SKM-1 (cell line): Measurements from ENCODE around the gene CCL2.

Experiments used
- DNase-seq: peaks from one replicate; lab custom pipeline; 2025; ENCODE audit not compliant: unreplicated experiment; lab: John Stamatoyannopoulos, UW

The CCL2 gene

DNA sequence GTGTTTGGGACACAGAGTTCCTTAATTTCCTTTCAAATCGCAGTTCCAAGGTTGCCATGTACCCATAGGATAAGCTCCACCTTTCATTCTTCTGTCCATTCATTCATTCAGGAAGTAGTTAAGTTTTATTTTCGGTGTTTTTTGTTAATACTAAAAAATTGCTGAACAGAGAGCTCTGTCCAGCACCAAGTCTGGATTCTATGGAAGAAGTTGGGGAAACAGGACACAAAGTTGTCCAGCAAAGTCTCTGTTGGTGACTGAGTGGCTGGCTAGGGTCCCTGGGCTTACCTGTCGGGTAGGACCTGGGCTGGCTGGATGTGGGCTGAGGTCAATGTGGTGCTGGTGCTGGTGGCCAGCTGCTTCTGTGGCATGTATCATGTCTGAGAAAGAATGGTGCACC lies 17.6 kb upstream of the CCL2 start:
- DNase-seq, result no peak

DNA sequence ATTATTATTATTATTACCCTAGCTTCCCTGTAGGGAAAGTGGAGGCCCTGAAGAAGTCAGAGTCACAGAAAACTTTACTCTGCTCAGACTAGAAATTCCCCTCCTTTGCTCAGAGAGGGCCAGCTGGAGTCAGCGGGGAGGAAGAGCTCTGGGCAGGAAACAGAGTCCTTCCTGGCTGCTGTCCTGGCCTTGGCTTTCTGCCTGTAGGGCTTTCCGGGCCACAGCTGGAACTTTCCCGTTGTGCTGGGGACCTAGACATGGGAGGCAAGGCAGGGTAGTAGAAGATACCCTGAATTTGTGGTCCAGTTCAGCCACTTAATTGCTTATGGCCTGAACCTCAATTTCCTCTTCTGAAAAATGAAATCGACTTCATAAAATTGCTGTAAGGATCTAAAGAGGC lies 14.0 kb upstream of the CCL2 start:
- DNase-seq, result no peak

- DNase-seq, result peak; percentile 72
These were observed 12.3 kb upstream of the CCL2 start for GRCh38 chr17:34242587-34243363.

DNA sequence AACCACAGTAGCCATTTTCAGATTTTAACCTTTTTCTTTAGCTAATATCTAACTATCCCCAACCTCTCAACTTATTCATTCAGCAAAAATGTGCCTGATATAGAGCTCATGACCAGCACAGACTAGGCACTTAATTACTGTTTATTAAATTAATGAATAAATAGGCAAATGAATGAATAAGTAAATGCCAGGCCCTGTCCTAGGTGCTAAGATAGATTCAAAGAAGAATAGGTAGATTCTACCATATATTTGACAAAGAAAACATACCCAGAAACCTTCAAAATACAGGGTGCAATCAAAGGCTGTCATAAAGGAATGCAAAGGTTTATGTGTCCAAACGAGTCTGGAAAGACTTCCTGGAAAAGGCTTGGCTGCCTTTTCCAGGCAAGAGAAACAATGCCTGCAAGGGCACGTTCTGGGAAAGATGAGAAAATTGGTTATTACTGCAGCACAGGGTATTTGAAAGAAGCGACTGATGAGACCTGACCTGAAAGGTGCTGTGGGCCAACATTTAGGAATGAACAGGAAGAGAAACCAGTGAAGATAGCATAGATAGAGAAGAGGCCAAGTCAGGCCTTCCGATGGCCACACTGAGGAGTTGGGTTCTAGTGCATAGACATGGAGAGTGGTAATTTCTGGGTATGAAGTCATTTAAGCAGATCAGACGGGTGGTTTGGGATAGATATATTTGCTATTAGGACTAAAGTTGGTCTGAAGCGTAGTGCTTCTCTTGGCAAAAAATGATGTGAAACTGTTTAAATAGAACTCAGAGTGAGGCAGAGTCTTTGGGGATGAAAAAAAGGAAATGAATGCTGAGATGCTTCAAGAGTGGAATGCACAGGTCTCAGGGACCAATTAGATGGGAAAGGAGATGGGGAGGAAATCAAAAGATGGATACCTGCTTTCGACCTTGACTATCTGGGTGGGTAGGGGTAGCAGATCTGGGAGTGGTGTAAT lies 11.4 kb upstream of the CCL2 start:
- DNase-seq, result no peak

GRCh38 chr17:34245351-34245905 lies 9.7 kb upstream of the CCL2 start:
- DNase-seq, result no peak

DNA sequence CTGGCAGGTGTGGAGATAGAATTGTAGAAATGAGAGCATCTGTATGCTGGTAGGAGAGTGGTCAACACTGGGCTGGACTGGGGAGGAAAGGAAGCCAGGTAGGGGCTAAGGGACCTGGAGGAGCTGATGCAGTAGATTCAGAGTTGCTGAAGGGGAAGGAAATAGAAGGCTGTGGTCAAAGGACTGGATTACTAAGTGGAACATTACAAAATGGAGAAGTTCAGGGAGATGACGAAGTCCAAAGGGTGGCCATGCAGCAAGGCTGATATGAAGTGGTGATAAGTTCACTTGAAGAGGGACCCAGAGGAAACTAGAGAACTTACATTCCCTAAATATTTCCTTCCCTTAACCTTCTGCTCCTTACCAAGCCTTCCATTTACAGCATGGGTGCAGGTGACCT lies 8.6 kb upstream of the CCL2 start:
- peak; percentile 85 for DNase-seq

GRCh38 chr17:34246881-34247280 lies 8.2 kb upstream of the CCL2 start:
- DNase-seq, result no peak

GRCh38 chr17:34248511-34249024 lies 6.5 kb upstream of the CCL2 start:
- no peak for DNase-seq

DNA sequence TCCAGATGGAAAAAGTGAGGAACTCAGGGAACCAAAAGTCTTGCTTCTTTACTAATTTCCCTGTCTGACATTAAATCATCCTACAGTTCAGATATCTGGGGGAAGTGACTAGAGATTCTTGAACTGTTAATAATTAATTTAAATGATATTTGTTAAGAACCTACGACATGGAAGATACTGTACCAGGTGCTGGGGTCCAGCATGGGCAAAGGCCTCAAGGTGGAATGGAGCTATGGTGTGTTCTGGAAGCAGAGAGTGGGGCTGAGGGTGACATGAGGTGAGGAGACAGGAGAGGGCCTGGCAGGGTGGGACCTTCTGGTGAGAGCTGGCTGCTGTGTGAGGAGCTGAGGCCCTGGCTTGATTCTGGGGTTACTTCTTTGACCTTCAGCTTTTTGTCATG lies 6.0 kb upstream of the CCL2 start:
- DNase-seq, result no peak

- no peak for DNase-seq
These were observed 5.6 kb upstream of the CCL2 start for GRCh38 chr17:34249478-34249877.

GRCh38 chr17:34251186-34251585 lies 3.9 kb upstream of the CCL2 start:
- no peak for DNase-seq

GRCh38 chr17:34252095-34252443 lies 3.0 kb upstream of the CCL2 start:
- peak; percentile 52 for DNase-seq

- DNase-seq, result no peak
These were observed 2.5 kb upstream of the CCL2 start for GRCh38 chr17:34252444-34253138.

DNA sequence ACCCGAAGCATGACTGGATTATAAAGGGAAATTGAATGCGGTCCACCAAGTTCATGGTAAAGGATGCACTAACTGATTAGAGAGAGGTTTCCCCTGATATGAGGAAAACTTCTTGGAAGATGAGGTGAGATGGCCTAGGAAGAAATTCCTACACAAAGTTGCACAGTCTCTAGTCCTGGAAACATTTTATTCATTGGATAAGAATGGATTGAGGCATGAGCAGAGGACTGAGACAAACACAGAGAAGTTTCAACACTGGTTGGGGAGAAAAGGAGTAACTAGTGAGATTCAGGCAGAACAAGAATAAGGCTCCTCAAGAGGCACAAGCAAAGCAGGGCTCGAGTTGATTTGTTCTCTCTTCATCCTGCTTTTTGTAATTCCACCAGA lies 2.0 kb upstream of the CCL2 start:
- no peak for DNase-seq

DNA sequence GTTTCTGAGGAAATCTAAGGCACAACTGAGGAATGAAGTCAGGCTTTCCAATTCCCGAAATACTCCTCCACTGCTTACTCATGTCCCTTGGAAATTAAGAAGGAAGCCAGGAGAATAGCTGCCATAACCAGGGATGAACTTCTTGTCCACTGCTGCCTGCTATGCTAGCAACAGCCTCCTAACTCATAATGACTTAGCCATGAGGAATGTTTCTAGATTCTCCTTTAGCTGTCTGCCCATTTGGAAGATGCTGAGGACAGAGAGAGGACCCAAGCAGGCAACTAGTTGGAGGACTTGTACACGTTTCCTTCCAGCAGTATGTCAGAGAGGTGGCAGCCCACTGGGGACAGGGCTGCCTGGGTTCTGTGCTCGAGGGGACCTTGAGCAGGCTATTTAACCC lies 939 bp upstream of the CCL2 start:
- DNase-seq, result no peak

GRCh38 chr17:34255381-34255732 lies 272 bp downstream of the CCL2 start:
- no peak for DNase-seq

DNA sequence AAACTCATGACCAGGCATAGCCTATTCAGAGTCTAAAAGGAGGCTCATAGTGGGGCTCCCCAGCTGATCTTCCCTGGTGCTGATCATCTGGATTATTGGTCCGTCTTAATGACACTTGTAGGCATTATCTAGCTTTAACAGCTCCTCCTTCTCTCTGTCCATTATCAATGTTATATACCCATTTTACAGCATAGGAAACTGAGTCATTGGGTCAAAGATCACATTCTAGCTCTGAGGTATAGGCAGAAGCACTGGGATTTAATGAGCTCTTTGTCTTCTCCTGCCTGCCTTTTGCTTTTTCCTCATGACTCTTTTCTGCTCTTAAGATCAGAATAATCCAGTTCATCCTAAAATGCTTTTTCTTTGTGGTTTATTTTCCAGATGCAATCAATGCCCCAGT lies 756 bp downstream of the CCL2 start:
- no peak for DNase-seq

- no peak for DNase-seq
These were observed 2.4 kb downstream of the CCL2 start for GRCh38 chr17:34257299-34257985.

- no peak for DNase-seq
These were observed 2.9 kb downstream of the CCL2 start for GRCh38 chr17:34257986-34258326.

DNA sequence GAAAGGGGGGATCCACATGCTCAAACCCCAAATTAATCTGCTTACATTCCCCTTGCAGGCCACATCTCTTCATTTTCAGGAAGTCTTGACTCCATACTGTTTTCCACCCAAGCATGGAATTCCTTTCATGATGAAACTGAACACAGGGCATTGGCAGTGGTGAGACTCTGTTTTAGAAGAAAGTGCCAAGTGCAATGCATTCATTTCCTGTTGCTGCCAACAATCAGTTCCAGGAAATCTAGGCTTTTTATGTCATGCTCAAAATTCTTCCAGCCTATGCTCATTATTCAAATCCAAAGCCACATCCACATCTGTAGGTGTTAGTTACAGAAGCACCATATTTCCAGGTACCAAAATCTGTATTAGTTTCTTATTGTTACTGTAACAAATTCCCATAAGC lies 4.1 kb downstream of the CCL2 start:
- no peak for DNase-seq

DNA sequence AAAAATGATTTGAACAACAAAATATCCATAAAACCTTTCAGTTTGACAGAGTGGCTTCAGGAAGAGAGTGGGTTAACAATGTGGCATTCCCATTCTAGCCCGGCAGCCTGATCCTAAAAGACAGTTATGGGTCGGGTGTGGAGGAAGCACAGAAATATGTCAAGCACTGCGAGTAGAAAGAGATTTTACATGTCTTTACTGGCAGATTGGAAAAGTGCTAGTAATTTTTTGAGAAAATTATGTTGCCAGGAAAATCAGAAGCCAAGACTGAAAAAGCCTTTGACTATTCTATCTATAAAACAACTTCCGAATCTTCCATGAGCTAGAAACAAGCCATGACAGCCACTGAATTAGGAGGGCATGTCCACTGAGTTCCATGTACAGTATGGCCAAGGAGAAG lies 5.8 kb downstream of the CCL2 start:
- DNase-seq, result no peak
